ENCODE results near the gene FGD3. TPM values are rescaled to one million over a fixed set of nuclear protein-coding genes. Genes with fewer than 3 reads are reported as not detected.
"Not testable (repeated sequence)": the region's sequence is repeated elsewhere in the genome, so short reads cannot be mapped to it uniquely, and the experiment has no call there.

The FGD3 gene
- total RNA-seq, 1 donor: not detected

DNA sequence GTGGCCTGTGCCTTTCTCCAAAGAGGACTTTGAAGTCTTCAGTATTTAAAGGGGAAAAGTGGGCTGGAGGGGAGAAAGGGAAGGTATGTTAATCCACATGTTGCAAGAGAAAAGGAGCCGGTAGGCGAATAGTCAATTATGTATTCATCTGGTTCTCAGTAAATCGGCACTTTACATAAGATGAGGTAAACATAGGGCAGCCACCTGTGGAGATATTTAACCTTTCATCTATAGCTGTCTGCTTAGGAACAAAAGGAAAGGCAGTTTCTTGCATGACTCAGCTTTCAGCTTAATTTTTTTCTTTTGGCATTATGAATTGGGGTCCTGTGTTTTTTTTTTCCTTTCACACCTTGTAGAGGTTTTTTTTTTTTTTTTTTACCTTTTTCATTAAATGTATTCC, 42.2 kb downstream of the FGD3 start:
- no peak overlapping the region for H3K4me2 ChIP-seq (ENCODE audit: insufficient read depth, low read length)
- no peaks in the 10 kb centered on the region for H3K36me3 ChIP-seq (ENCODE audit: insufficient read depth, low read length)
- H3K79me2 ChIP-seq (ENCODE audit: insufficient read depth, low read length): no peaks in the 10 kb centered on the region
- no peak overlapping the region for H3K4me3 ChIP-seq (ENCODE audit: insufficient read depth, low read length)
- no peak overlapping the region for H2AFZ ChIP-seq (ENCODE audit: low read length)
- TF ChIP-seq, protein P1, sequence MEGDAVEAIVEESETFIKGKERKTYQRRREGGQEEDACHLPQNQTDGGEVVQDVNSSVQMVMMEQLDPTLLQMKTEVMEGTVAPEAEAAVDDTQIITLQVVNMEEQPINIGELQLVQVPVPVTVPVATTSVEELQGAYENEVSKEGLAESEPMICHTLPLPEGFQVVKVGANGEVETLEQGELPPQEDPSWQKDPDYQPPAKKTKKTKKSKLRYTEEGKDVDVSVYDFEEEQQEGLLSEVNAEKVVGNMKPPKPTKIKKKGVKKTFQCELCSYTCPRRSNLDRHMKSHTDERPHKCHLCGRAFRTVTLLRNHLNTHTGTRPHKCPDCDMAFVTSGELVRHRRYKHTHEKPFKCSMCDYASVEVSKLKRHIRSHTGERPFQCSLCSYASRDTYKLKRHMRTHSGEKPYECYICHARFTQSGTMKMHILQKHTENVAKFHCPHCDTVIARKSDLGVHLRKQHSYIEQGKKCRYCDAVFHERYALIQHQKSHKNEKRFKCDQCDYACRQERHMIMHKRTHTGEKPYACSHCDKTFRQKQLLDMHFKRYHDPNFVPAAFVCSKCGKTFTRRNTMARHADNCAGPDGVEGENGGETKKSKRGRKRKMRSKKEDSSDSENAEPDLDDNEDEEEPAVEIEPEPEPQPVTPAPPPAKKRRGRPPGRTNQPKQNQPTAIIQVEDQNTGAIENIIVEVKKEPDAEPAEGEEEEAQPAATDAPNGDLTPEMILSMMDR (IDR thresholded peaks at IDR 0.05; ENCODE audit: extremely low read depth, low read depth, low read length): no peak
- no peaks in the 10 kb centered on the region for H4K20me1 ChIP-seq (ENCODE audit: insufficient read depth, low read length)
- no peak overlapping the region for H3K27ac ChIP-seq (ENCODE audit: low read depth, low read length)
- DNase-seq (ENCODE audit: insufficient read length, low spot score, missing footprints): no peak
- no peaks in the 10 kb centered on the region for H3K27me3 ChIP-seq (ENCODE audit: insufficient read depth, low read length)
- H3K9me3 ChIP-seq (ENCODE audit: low read depth, low read length): no peaks in the 10 kb centered on the region
- no peaks in the 10 kb centered on the region for H3K4me1 ChIP-seq (ENCODE audit: insufficient read depth, low read length)

DNA sequence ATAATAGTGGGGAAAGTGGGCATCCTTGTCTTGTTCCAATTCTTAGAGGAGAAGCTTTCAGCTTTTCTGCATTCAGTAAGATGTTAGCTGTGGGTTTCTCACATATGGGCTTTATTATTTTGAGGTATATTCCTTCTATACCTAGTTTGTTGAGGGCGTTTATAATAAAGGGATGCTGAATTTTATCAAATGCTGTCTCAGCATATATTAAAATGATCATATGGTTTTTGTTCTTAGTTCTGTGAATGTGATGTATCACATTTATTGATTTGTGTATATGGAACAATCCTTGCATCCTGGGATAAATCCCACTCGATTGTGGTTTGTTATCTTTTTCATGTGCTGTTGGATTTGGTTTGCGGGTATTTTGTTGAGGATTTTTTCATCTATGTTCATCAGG, 43.1 kb downstream of the FGD3 start:
- Histone ChIP-seq H3K79me2 (ENCODE audit: insufficient read depth, low read length) (no peaks in the 10 kb centered on the region), H3K4me1 (ENCODE audit: insufficient read depth, low read length) (no peaks in the 10 kb centered on the region), H3K36me3 (ENCODE audit: insufficient read depth, low read length) (no peaks in the 10 kb centered on the region), H2AFZ (ENCODE audit: low read length) (no peak overlapping the region), H3K4me3 (ENCODE audit: insufficient read depth, low read length) (no peak overlapping the region), H3K27me3 (ENCODE audit: insufficient read depth, low read length) (no peaks in the 10 kb centered on the region), H3K9me3 (ENCODE audit: low read depth, low read length) (no peaks in the 10 kb centered on the region), H4K20me1 (ENCODE audit: insufficient read depth, low read length) (no peaks in the 10 kb centered on the region), H3K4me2 (ENCODE audit: insufficient read depth, low read length) (no peak overlapping the region), H3K27ac (ENCODE audit: low read depth, low read length) (no peak overlapping the region)
- no peak for DNase-seq (ENCODE audit: insufficient read length, low spot score, missing footprints)
- TF ChIP-seq, protein P1 (IDR thresholded peaks at IDR 0.05; ENCODE audit: extremely low read depth, low read depth, low read length): no peak

DNA sequence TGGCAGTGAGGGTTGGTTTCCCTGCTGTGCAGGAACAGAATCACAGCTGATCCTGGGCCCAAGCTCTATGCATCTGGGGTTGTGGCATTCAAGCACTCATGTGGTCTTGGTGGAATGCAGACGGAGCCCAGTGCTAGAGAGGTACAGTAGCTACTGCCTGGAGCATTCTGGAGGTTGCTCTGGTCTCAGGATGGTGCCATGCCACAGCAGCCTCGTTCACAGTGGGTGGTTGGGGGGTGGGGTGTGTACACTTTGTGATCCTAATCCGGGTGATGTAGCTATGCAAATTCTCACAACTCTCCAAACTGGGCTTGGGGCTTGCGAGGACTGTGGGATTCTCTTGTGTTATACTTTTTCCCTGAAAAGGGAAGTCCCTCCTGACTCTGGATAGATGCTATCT, 45.2 kb downstream of the FGD3 start:
- no peak for DNase-seq (ENCODE audit: insufficient read length, low spot score, missing footprints)

DNA sequence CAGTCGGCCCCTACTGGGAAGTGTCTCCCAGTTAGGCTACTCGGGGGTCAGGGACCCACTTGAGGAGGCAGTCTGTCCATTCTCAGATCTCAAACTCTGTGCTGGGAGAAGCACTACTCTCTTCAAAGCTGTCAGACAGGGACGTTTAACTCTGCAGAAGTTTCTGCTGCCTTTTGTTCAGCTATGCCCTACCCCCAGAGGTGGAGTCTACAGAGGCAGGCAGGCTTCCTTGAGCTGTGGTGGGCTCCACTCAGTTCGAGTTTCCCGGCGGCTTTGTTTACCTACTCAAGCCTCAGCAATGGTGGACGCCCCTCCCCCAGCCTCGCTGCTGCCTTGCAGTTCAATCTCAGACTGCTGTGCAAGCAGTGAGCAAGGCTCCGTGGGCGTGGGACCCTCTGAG, 51.5 kb downstream of the FGD3 start:
- H3K27ac ChIP-seq (ENCODE audit: low read depth, low read length); H3K4me2 ChIP-seq (ENCODE audit: insufficient read depth, low read length); DNase-seq (ENCODE audit: insufficient read length, low spot score, missing footprints); H2AFZ ChIP-seq (ENCODE audit: low read length); H3K9me3 ChIP-seq (ENCODE audit: low read depth, low read length); H3K79me2 ChIP-seq (ENCODE audit: insufficient read depth, low read length); H3K4me1 ChIP-seq (ENCODE audit: insufficient read depth, low read length); H4K20me1 ChIP-seq (ENCODE audit: insufficient read depth, low read length); H3K4me3 ChIP-seq (ENCODE audit: insufficient read depth, low read length); H3K27me3 ChIP-seq (ENCODE audit: insufficient read depth, low read length); H3K36me3 ChIP-seq (ENCODE audit: insufficient read depth, low read length): not testable (repeated sequence)

More for the DNA sequence above, 45.2 kb downstream of the FGD3 start:
- H3K36me3 ChIP-seq (ENCODE audit: insufficient read depth, low read length): no peaks in the 10 kb centered on the region
- no peak overlapping the region for H3K27ac ChIP-seq (ENCODE audit: low read depth, low read length)
- H3K9me3 ChIP-seq (ENCODE audit: low read depth, low read length): no peaks in the 10 kb centered on the region
- no peak overlapping the region for H2AFZ ChIP-seq (ENCODE audit: low read length)
- no peak overlapping the region for H3K4me3 ChIP-seq (ENCODE audit: insufficient read depth, low read length)
- H3K4me1 ChIP-seq (ENCODE audit: insufficient read depth, low read length): no peaks in the 10 kb centered on the region
- H3K4me2 ChIP-seq (ENCODE audit: insufficient read depth, low read length): no peak overlapping the region
- H3K79me2 ChIP-seq (ENCODE audit: insufficient read depth, low read length): no peaks in the 10 kb centered on the region
- TF ChIP-seq, protein P1 (IDR thresholded peaks at IDR 0.05; ENCODE audit: extremely low read depth, low read depth, low read length): no peak
- H3K27me3 ChIP-seq (ENCODE audit: insufficient read depth, low read length): no peaks in the 10 kb centered on the region
- no peaks in the 10 kb centered on the region for H4K20me1 ChIP-seq (ENCODE audit: insufficient read depth, low read length)
